Stimulated activated memory B cell treated with anti-CD40 and anti-IgM and Interleukin-4, amounts not matched to agents 10 μg/mL and 1 μg/mL and 100 μg/mL, for 72 hours (primary cell): ENCODE data around the gene TACR2.

Experiments
- ATAC-seq: fragments of 150-1000 bp; cut with Tn5 transposase; 2 replicates; pipeline ENCODE4 v1.10.0; 2021
- H3K27ac Mint-ChIP-seq: one replicate; pipeline ENCODE4 v1.8.0; 2022; ENCODE audit warnings: mild to moderate bottlenecking, mixed read lengths
- H3K27me3 Mint-ChIP-seq: one replicate; pipeline ENCODE4 v1.8.0; 2022; ENCODE audit warnings: mixed read lengths
- H3K36me3 Mint-ChIP-seq: one replicate; pipeline ENCODE4 v1.8.0; 2022; ENCODE audit warnings: mixed read lengths
- H3K4me1 Mint-ChIP-seq: one replicate; pipeline ENCODE4 v1.8.0; 2022; ENCODE audit warnings: mixed read lengths
- H3K4me3 Mint-ChIP-seq: one replicate; pipeline ENCODE4 v1.8.0; 2022; ENCODE audit warnings: mild to moderate bottlenecking, moderate library complexity, mixed read lengths
- H3K9me3 Mint-ChIP-seq: one replicate; pipeline ENCODE4 v1.8.0; 2022; ENCODE audit warnings: mixed read lengths

TACR2 gene

GRCh38 chr10:69416695-69417094 is at the start of gene TACR2:
TACR2 (minus strand) TSS chr10:69416918; CDS start chr10:69416323, 595 bp downstream.
- ATAC-seq: no peak
- no peaks in the 10 kb centered on the region for H3K36me3 Mint-ChIP-seq
- H3K27me3 Mint-ChIP-seq: peaks cover 9% of the 10 kb centered on the region
- H3K9me3 Mint-ChIP-seq: no peaks in the 10 kb centered on the region
- peaks cover 7% of the 10 kb centered on the region for H3K4me1 Mint-ChIP-seq
- no peak within 1 kb of the TSS for H3K4me3 Mint-ChIP-seq
- no peak within 1 kb of the TSS for H3K27ac Mint-ChIP-seq

- no peaks in the 10 kb centered on the region for H3K27me3 Mint-ChIP-seq
- no peaks in the 10 kb centered on the region for H3K36me3 Mint-ChIP-seq
- H3K4me1 Mint-ChIP-seq: peaks cover 12% of the 10 kb centered on the region
- ATAC-seq: no peak
- H3K27ac Mint-ChIP-seq: no peak overlapping the region
- no peak overlapping the region for H3K4me3 Mint-ChIP-seq
- H3K9me3 Mint-ChIP-seq: no peaks in the 10 kb centered on the region
Observed at GRCh38 chr10:69466158-69466490, 49.4 kb upstream of the TACR2 start.

GRCh38 chr10:69465457-69466157 is 48.9 kb upstream of the TACR2 start:
- H3K27me3 Mint-ChIP-seq: no peaks in the 10 kb centered on the region
- H3K9me3 Mint-ChIP-seq: no peaks in the 10 kb centered on the region
- H3K4me3 Mint-ChIP-seq: no peak overlapping the region
- ATAC-seq: no peak
- peak overlapping the region; percentile 15 for H3K27ac Mint-ChIP-seq
- peaks cover 12% of the 10 kb centered on the region for H3K4me1 Mint-ChIP-seq
- no peaks in the 10 kb centered on the region for H3K36me3 Mint-ChIP-seq

GRCh38 chr10:69464801-69465401 is 48.2 kb upstream of the TACR2 start:
- H3K4me3 Mint-ChIP-seq: no peak overlapping the region
- peaks cover 1% of the 10 kb centered on the region for H3K27me3 Mint-ChIP-seq
- H3K9me3 Mint-ChIP-seq: no peaks in the 10 kb centered on the region
- ATAC-seq: peak; percentile 71
- peak overlapping the region; percentile 15 for H3K27ac Mint-ChIP-seq
- H3K36me3 Mint-ChIP-seq: no peaks in the 10 kb centered on the region
- H3K4me1 Mint-ChIP-seq: peaks cover 12% of the 10 kb centered on the region

- H3K27ac Mint-ChIP-seq: peak overlapping the region; percentile 15
- H3K4me3 Mint-ChIP-seq: no peak overlapping the region
- peaks cover 6% of the 10 kb centered on the region for H3K27me3 Mint-ChIP-seq
- no peaks in the 10 kb centered on the region for H3K36me3 Mint-ChIP-seq
- ATAC-seq: no peak
- peaks cover 12% of the 10 kb centered on the region for H3K4me1 Mint-ChIP-seq
- H3K9me3 Mint-ChIP-seq: no peaks in the 10 kb centered on the region
Observed at GRCh38 chr10:69464401-69464800, 47.7 kb upstream of the TACR2 start.

GRCh38 chr10:69463886-69464285 is 47.2 kb upstream of the TACR2 start:
- Mint-ChIP-seq H3K36me3 (no peaks in the 10 kb centered on the region), H3K27me3 (peaks cover 12% of the 10 kb centered on the region), H3K9me3 (no peaks in the 10 kb centered on the region), H3K27ac (no peak overlapping the region), H3K4me1 (peaks cover 12% of the 10 kb centered on the region), H3K4me3 (no peak overlapping the region)
- ATAC-seq: no peak

GRCh38 chr10:69461243-69462025 is 44.7 kb upstream of the TACR2 start:
- peaks cover 26% of the 10 kb centered on the region for H3K27me3 Mint-ChIP-seq
- no peak for ATAC-seq
- no peaks in the 10 kb centered on the region for H3K9me3 Mint-ChIP-seq
- no peak overlapping the region for H3K27ac Mint-ChIP-seq
- H3K4me1 Mint-ChIP-seq: peaks cover 12% of the 10 kb centered on the region
- H3K36me3 Mint-ChIP-seq: no peaks in the 10 kb centered on the region
- no peak overlapping the region for H3K4me3 Mint-ChIP-seq

- ATAC-seq: no peak
- H3K27ac Mint-ChIP-seq: no peak overlapping the region
- H3K9me3 Mint-ChIP-seq: no peaks in the 10 kb centered on the region
- H3K27me3 Mint-ChIP-seq: peaks cover 29% of the 10 kb centered on the region
- H3K4me3 Mint-ChIP-seq: no peak overlapping the region
- H3K36me3 Mint-ChIP-seq: no peaks in the 10 kb centered on the region
- peaks cover 11% of the 10 kb centered on the region for H3K4me1 Mint-ChIP-seq
Observed at GRCh38 chr10:69460576-69461242, 44.0 kb upstream of the TACR2 start.

GRCh38 chr10:69459893-69460575 is 43.3 kb upstream of the TACR2 start:
- H3K27me3 Mint-ChIP-seq: peaks cover 35% of the 10 kb centered on the region
- H3K9me3 Mint-ChIP-seq: no peaks in the 10 kb centered on the region
- H3K27ac Mint-ChIP-seq: no peak overlapping the region
- no peaks in the 10 kb centered on the region for H3K36me3 Mint-ChIP-seq
- peaks cover 5% of the 10 kb centered on the region for H3K4me1 Mint-ChIP-seq
- no peak overlapping the region for H3K4me3 Mint-ChIP-seq
- peak; percentile 6 for ATAC-seq

- Mint-ChIP-seq H3K4me3 (no peak overlapping the region), H3K27ac (no peak overlapping the region)
- no peak for ATAC-seq
Observed at GRCh38 chr10:69459101-69459790, 42.5 kb upstream of the TACR2 start.

GRCh38 chr10:69458430-69459100 is 41.8 kb upstream of the TACR2 start:
- Mint-ChIP-seq H3K4me1 (no peaks in the 10 kb centered on the region), H3K27ac (no peak overlapping the region), H3K36me3 (no peaks in the 10 kb centered on the region), H3K27me3 (peaks cover 36% of the 10 kb centered on the region), H3K4me3 (no peak overlapping the region), H3K9me3 (no peaks in the 10 kb centered on the region)
- no peak for ATAC-seq

More at GRCh38 chr10:69459101-69459790, 42.5 kb upstream of the TACR2 start:
- no peaks in the 10 kb centered on the region for H3K9me3 Mint-ChIP-seq
- H3K4me1 Mint-ChIP-seq: no peaks in the 10 kb centered on the region
- peaks cover 36% of the 10 kb centered on the region for H3K27me3 Mint-ChIP-seq
- H3K36me3 Mint-ChIP-seq: no peaks in the 10 kb centered on the region

- H3K9me3 Mint-ChIP-seq: no peaks in the 10 kb centered on the region
- ATAC-seq: no peak
- no peaks in the 10 kb centered on the region for H3K36me3 Mint-ChIP-seq
- H3K27me3 Mint-ChIP-seq: peaks cover 43% of the 10 kb centered on the region
- H3K4me1 Mint-ChIP-seq: no peaks in the 10 kb centered on the region
- no peak overlapping the region for H3K4me3 Mint-ChIP-seq
- H3K27ac Mint-ChIP-seq: no peak overlapping the region
Observed at GRCh38 chr10:69457771-69458237, 41.1 kb upstream of the TACR2 start.

- Mint-ChIP-seq H3K4me1 (peaks cover 3% of the 10 kb centered on the region), H3K9me3 (no peaks in the 10 kb centered on the region), H3K36me3 (no peaks in the 10 kb centered on the region), H3K27ac (no peak overlapping the region), H3K27me3 (peaks cover 50% of the 10 kb centered on the region), H3K4me3 (no peak overlapping the region)
- ATAC-seq: no peak
Observed at GRCh38 chr10:69456880-69457693, 40.4 kb upstream of the TACR2 start.
